ENCODE data around the gene DMRTB1. TPM values are rescaled to one million over a fixed set of nuclear protein-coding genes. Genes with fewer than 3 reads are reported as not detected.
A peak's percentile ranks its signal among the peaks of the same experiment; 100 is the strongest.

Gene DMRTB1
- total and polyA plus RNA-seq, 9 of the 15 experiments (the other 6 are each of a cell fraction or from before 2014, with no cell fraction given): 0.06 to 0.35 (median 0.13) TPM; not detected in 3

- TF ChIP-seq, protein P1, sequence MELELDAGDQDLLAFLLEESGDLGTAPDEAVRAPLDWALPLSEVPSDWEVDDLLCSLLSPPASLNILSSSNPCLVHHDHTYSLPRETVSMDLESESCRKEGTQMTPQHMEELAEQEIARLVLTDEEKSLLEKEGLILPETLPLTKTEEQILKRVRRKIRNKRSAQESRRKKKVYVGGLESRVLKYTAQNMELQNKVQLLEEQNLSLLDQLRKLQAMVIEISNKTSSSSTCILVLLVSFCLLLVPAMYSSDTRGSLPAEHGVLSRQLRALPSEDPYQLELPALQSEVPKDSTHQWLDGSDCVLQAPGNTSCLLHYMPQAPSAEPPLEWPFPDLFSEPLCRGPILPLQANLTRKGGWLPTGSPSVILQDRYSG (tag; conservative IDR thresholded peaks at IDR 0.05; ENCODE audit: low read depth): 0 out of 2 replicates have a peak, but pooled peaks have one; percentile 44
- TF ChIP-seq IRF1 (CRISPR knock-in tag; IDR thresholded peaks at IDR 0.05; ENCODE audit: borderline replicate concordance) (no peak), ZNF79 (CRISPR knock-in tag; IDR thresholded peaks at IDR 0.05; ENCODE audit: low read depth) (no peak), ZNF76 (CRISPR knock-in tag; IDR thresholded peaks at IDR 0.05; ENCODE audit: borderline replicate concordance) (no peak), FOXP1 (CRISPR knock-in tag; IDR thresholded peaks at IDR 0.05) (no peak), SMAD1 (IDR thresholded peaks at IDR 0.05; ENCODE audit: low read depth, low read length, partially characterized antibody) (no peak), MTA2 (IDR thresholded peaks at IDR 0.05; ENCODE audit: low read depth) (no peak), HINFP (tag; conservative IDR thresholded peaks at IDR 0.05; ENCODE audit: low read depth) (no peak), NBN (IDR thresholded peaks at IDR 0.05; ENCODE audit: low read depth) (no peak), ZNF146 (CRISPR knock-in tag; IDR thresholded peaks at IDR 0.05; ENCODE audit: unreplicated experiment) (no peak), ZNF668 (CRISPR knock-in tag; IDR thresholded peaks at IDR 0.05) (no peak), MLLT1 (IDR thresholded peaks at IDR 0.05) (no peak), FIP1L1 (IDR thresholded peaks at IDR 0.05; ENCODE audit: low read depth, low read length, poor library complexity, severe bottlenecking) (no peak), HDAC8 (tag; IDR thresholded peaks at IDR 0.05) (peak; percentile 77)
- TF ChIP-seq, protein P2, sequence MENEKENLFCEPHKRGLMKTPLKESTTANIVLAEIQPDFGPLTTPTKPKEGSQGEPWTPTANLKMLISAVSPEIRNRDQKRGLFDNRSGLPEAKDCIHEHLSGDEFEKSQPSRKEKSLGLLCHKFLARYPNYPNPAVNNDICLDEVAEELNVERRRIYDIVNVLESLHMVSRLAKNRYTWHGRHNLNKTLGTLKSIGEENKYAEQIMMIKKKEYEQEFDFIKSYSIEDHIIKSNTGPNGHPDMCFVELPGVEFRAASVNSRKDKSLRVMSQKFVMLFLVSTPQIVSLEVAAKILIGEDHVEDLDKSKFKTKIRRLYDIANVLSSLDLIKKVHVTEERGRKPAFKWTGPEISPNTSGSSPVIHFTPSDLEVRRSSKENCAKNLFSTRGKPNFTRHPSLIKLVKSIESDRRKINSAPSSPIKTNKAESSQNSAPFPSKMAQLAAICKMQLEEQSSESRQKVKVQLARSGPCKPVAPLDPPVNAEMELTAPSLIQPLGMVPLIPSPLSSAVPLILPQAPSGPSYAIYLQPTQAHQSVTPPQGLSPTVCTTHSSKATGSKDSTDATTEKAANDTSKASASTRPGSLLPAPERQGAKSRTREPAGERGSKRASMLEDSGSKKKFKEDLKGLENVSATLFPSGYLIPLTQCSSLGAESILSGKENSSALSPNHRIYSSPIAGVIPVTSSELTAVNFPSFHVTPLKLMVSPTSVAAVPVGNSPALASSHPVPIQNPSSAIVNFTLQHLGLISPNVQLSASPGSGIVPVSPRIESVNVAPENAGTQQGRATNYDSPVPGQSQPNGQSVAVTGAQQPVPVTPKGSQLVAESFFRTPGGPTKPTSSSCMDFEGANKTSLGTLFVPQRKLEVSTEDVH (IDR thresholded peaks at IDR 0.05; ENCODE audit: low read depth, partially characterized antibody): peak; percentile 41
- TF ChIP-seq, protein P3, sequence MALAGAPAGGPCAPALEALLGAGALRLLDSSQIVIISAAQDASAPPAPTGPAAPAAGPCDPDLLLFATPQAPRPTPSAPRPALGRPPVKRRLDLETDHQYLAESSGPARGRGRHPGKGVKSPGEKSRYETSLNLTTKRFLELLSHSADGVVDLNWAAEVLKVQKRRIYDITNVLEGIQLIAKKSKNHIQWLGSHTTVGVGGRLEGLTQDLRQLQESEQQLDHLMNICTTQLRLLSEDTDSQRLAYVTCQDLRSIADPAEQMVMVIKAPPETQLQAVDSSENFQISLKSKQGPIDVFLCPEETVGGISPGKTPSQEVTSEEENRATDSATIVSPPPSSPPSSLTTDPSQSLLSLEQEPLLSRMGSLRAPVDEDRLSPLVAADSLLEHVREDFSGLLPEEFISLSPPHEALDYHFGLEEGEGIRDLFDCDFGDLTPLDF (CRISPR knock-in tag; IDR thresholded peaks at IDR 0.05): peak; percentile 90; the same call in 1 of the 2 replicates
These were observed 1.0 kb downstream of the DMRTB1 start (continued) for GRCh38 chr1:53460211-53460634.

Measured in K562 (cell line).